IMR-90 (cell line): Measurements from ENCODE around the gene FAM20C. TPM values are rescaled to one million over a fixed set of nuclear protein-coding genes. Genes with fewer than 3 reads are reported as not detected.

Experiments
- ATAC-seq: fragments of 200-7000 bp; cut with Tn5 transposase; 2 replicates; pipeline ENCODE4 v1.9.1; 2020; ENCODE audit warnings: low read depth, mild to moderate bottlenecking, moderate library complexity
- BruUV-seq: library from RNA; stranded (reverse); fragments of 400-500 nt; replicated peaks from 2 replicates; lab custom pipeline; 2021; lab: Mats Ljungman, UMichigan
- CTCF ChIA-PET: fragments of 300-600 bp; formaldehyde crosslinking; extraction: SDS; loops from one replicate; lab custom pipeline; 2021; ENCODE audit warnings: antibody characterized with exemption; lab: Yijun Ruan, JAX
- POLR2A ChIA-PET: fragments of 300-600 bp; sonication (Branson Sonifier 250); formaldehyde crosslinking; loops from one replicate; lab custom pipeline; 2022; ENCODE audit warnings: antibody characterized with exemption; ENCODE audit not compliant: unreplicated experiment; lab: Charles Lee
- DNase-seq: peaks from one replicate; pipeline ENCODE4 v3.0.0; 2013
- H2AFZ ChIP-seq: replicated peaks from 2 replicates; pipeline ENCODE3; 2013; ENCODE audit warnings: low read length, mild to moderate bottlenecking; ENCODE audit not compliant: poor library complexity
- H2AK5ac ChIP-seq: 2 replicates; pipeline ENCODE4 v1.6.1; 2013; ENCODE audit warnings: low read depth, low read length, inconsistent platforms
- H2AK9ac ChIP-seq: replicated peaks from 2 replicates; pipeline ENCODE3; 2013; ENCODE audit warnings: mild to moderate bottlenecking, low read depth, low read length, moderate library complexity; ENCODE audit not compliant: poor library complexity
- H2BK120ac ChIP-seq: 2 replicates; pipeline ENCODE4 v1.6.1; 2013; ENCODE audit warnings: low read depth, low read length, inconsistent platforms
- H2BK15ac ChIP-seq: 3 replicates; pipeline ENCODE4 v1.6.1; 2013; ENCODE audit warnings: low read depth, low read length, inconsistent platforms
- H2BK20ac ChIP-seq: 2 replicates; pipeline ENCODE4 v1.6.1; 2013; ENCODE audit warnings: low read depth, mild to moderate bottlenecking, inconsistent platforms, low read length, moderate library complexity
- H2BK5ac ChIP-seq: 2 replicates; pipeline ENCODE4 v1.6.1; 2013; ENCODE audit warnings: mild to moderate bottlenecking, low read depth, low read length, inconsistent platforms; ENCODE audit not compliant: poor library complexity, severe bottlenecking
- H3K14ac ChIP-seq: replicated peaks from 2 replicates; pipeline ENCODE4 v1.6.1; 2013; ENCODE audit warnings: low read depth, low read length, inconsistent platforms
- H3K18ac ChIP-seq: 2 replicates; pipeline ENCODE4 v1.6.1; 2013; ENCODE audit warnings: low read depth, low read length, control low read depth
- H3K23ac ChIP-seq: 2 replicates; pipeline ENCODE4 v1.6.1; 2013; ENCODE audit warnings: low read depth, low read length, inconsistent platforms
- H3K27ac ChIP-seq: 2 replicates; pipeline ENCODE4 v1.5.1; 2013; ENCODE audit warnings: mild to moderate bottlenecking, control low read depth, low read length; ENCODE audit not compliant: insufficient read depth
- H3K27me3 ChIP-seq: 2 replicates; pipeline ENCODE4 v1.6.1; 2013; ENCODE audit warnings: low read length; ENCODE audit not compliant: control insufficient read depth, insufficient read depth
- H3K36me3 ChIP-seq: 2 replicates; pipeline ENCODE4 v1.6.1; 2013; ENCODE audit warnings: low read length, mixed read lengths; ENCODE audit not compliant: control insufficient read depth, insufficient read depth
- H3K4ac ChIP-seq: 2 replicates; pipeline ENCODE4 v1.6.1; 2013; ENCODE audit warnings: low read depth, low read length, inconsistent platforms
- H3K4me1 ChIP-seq: 2 replicates; pipeline ENCODE4 v1.6.1; 2013; ENCODE audit warnings: low read length, mixed read lengths; ENCODE audit not compliant: control insufficient read depth, insufficient read depth
- H3K4me2 ChIP-seq: 2 replicates; pipeline ENCODE4 v1.6.1; 2013; ENCODE audit warnings: low read depth, mild to moderate bottlenecking, control low read depth, low read length, moderate library complexity
- H3K4me3 ChIP-seq: 2 replicates; pipeline ENCODE4 v1.5.1; 2013; ENCODE audit warnings: low read depth, mild to moderate bottlenecking, control low read depth, low read length, moderate library complexity; ENCODE audit not compliant: insufficient read depth
- H3K56ac ChIP-seq: 2 replicates; pipeline ENCODE4 v1.6.1; 2013; ENCODE audit warnings: low read length, inconsistent platforms; ENCODE audit not compliant: insufficient read depth; ENCODE audit errors: extremely low read depth
- H3K79me1 ChIP-seq, 2 experiments: 2 replicates each; pipeline ENCODE4 v1.6.1; 2013; ENCODE audit warnings: low read length in 2 of 2, inconsistent platforms in 1 of 2, low read depth in 1 of 2
- H3K9ac ChIP-seq: 2 replicates; pipeline ENCODE4 v1.6.1; 2013; ENCODE audit warnings: low read depth, low read length, control low read depth
- H3K9me1 ChIP-seq: 2 replicates; pipeline ENCODE4 v1.6.1; 2013; ENCODE audit warnings: low read length, inconsistent platforms; ENCODE audit not compliant: insufficient read depth
- H3K9me3 ChIP-seq: 2 replicates; pipeline ENCODE4 v1.6.1; 2013; ENCODE audit warnings: low read length; ENCODE audit not compliant: control insufficient read depth, insufficient read depth
- H4K20me1 ChIP-seq: 2 replicates; pipeline ENCODE4 v1.6.1; 2013; ENCODE audit warnings: low read length, inconsistent platforms; ENCODE audit not compliant: insufficient read depth
- H4K5ac ChIP-seq: 2 replicates; pipeline ENCODE4 v1.6.1; 2013; ENCODE audit warnings: mild to moderate bottlenecking, low read depth, low read length, control low read depth
- H4K8ac ChIP-seq, 2 experiments: 2 replicates each; pipeline ENCODE4 v1.6.1; 2013; ENCODE audit warnings: low read depth in 2 of 2, low read length in 2 of 2, control low read depth in 1 of 2, inconsistent platforms in 1 of 2
- H4K91ac ChIP-seq: 2 replicates; pipeline ENCODE4 v1.6.1; 2013; ENCODE audit warnings: low read depth, low read length, inconsistent platforms; ENCODE audit not compliant: insufficient read depth
- BHLHE40 ChIP-seq: fragments of 150-350 bp; IDR thresholded peaks from 2 replicates; pipeline ENCODE4 v1.6.1; 2016; ENCODE audit warnings: mild to moderate bottlenecking, low read depth, low read length
- CHD1 ChIP-seq: IDR thresholded peaks from 2 replicates; pipeline ENCODE4 v1.6.1; 2012; ENCODE audit warnings: low read depth, low read length, improper control_type of control experiment
- MAZ ChIP-seq: IDR thresholded peaks from 2 replicates; pipeline ENCODE4 v1.6.1; 2012; ENCODE audit warnings: low read depth, mild to moderate bottlenecking, low read length, improper control_type of control experiment, moderate library complexity, borderline replicate concordance
- POLR2A ChIP-seq: IDR thresholded peaks from 2 replicates; pipeline ENCODE4 v1.6.1; 2012; ENCODE audit warnings: mild to moderate bottlenecking, low read depth, low read length
- RAD21 ChIP-seq: IDR thresholded peaks from 2 replicates; pipeline ENCODE4 v1.6.1; 2012; ENCODE audit warnings: low read length, improper control_type of control experiment
- RFX5 ChIP-seq: IDR thresholded peaks from 2 replicates; pipeline ENCODE4 v1.8.0; 2012; ENCODE audit warnings: low read depth, mild to moderate bottlenecking, low read length, moderate library complexity
- WGBS, 2 experiments: methylation state at CpG; one replicate each; pipeline versions ENCODE4 v1.1.5 to v1.1.7; 2013; ENCODE audit warnings: missing lambda C conversion rate in 2 of 2; ENCODE audit not compliant: insufficient read length in 1 of 2; ENCODE audit errors: extremely low coverage in 2 of 2; 5-methylcytosine and 5-hydroxymethylcytosine counted together
- dilution Hi-C: fragments of 300-500 bp; cut with HindIII; formaldehyde crosslinking; loops from one replicate; pipeline ENCODE4 v1.14.3; 2018; ENCODE audit warnings: low sequenced_read_pairs; ENCODE audit not compliant: unreplicated experiment
- in situ Hi-C: fragments of 300-500 bp; cut with MboI; formaldehyde crosslinking; loops from 3 replicates; pipeline ENCODE4 v1.14.3; 2019; ENCODE audit warnings: low sequenced_read_pairs, inconsistent platforms, mixed read lengths
- intact Hi-C: fragments of 100-400 bp; cut with micrococcal nuclease; formaldehyde crosslinking; loops from 2 replicates; pipeline ENCODE4 v1.10.0; 2022
- polyA plus RNA-seq, 3 experiments: library from polyadenylated mRNA; depleted of rRNA; stranded (reverse); fragments of >200 nt; gene quantifications; 2 replicates each; pipeline ENCODE4 v1.2.3, GENCODE V29; 2012; ENCODE audit warnings: low replicate concordance in 1 of 3
- total RNA-seq: library from RNA; depleted of rRNA; stranded (reverse); fragments of >200 nt; gene quantifications from 2 replicates; pipeline ENCODE4 v1.2.3, GENCODE V29; 2012
- TF ChIP-seq, protein P1 (sequence below): conservative IDR thresholded peaks from 2 replicates; pipeline ENCODE4 v1.5.1; 2012; ENCODE audit warnings: mild to moderate bottlenecking, low read depth, low read length, improper control_type of control experiment

FAM20C gene
- total and polyA plus RNA-seq, 2 of the 4 experiments (the other 2 are of a cell fraction), result 7.7 to 36.6 TPM

DNA sequence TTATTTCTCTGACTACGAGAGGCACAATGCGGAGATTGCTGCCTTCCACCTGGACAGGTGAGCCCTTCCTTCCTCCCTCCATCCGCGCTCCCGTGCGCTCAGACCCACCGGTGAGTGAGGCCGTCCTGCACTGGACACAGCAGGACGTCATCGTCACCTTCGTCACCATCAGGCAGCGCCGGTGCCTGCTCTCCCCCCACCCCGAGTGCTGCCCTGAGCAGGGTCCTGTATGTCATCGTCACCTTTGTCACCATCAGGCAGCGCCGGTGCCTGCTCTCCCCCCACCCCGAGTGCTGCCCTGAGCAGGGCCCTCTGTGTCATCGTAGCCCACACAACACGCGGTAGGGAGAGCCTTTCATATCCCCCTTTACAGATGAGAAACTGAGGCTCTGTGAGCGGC is 54.1 kb downstream of the FAM20C start:
- H3K27ac ChIP-seq, result no peak overlapping the region
- H3K79me1 ChIP-seq, result peaks cover 20 to 30% of the 10 kb centered on the region in 2 experiments
- no peak for TF ChIP-seq RAD21
- no peak for TF ChIP-seq BHLHE40
- no peak for TF ChIP-seq POLR2A
- TF ChIP-seq RFX5, result no peak
- TF ChIP-seq, protein P1, sequence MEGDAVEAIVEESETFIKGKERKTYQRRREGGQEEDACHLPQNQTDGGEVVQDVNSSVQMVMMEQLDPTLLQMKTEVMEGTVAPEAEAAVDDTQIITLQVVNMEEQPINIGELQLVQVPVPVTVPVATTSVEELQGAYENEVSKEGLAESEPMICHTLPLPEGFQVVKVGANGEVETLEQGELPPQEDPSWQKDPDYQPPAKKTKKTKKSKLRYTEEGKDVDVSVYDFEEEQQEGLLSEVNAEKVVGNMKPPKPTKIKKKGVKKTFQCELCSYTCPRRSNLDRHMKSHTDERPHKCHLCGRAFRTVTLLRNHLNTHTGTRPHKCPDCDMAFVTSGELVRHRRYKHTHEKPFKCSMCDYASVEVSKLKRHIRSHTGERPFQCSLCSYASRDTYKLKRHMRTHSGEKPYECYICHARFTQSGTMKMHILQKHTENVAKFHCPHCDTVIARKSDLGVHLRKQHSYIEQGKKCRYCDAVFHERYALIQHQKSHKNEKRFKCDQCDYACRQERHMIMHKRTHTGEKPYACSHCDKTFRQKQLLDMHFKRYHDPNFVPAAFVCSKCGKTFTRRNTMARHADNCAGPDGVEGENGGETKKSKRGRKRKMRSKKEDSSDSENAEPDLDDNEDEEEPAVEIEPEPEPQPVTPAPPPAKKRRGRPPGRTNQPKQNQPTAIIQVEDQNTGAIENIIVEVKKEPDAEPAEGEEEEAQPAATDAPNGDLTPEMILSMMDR, result no peak
- no peak for TF ChIP-seq CHD1
- TF ChIP-seq MAZ, result no peak
- no peak overlapping the region for H2BK20ac ChIP-seq
- DNase-seq (no peak), ATAC-seq (no peak)
- 89% methylated on average over 11 of the region's 22 CpGs; no CpG with 5 or more reads in 1 of the 2 experiments for WGBS, 2 experiments
- H3K27me3 ChIP-seq, result no peaks in the 10 kb centered on the region
- no peak overlapping the region for H3K56ac ChIP-seq
- H3K14ac ChIP-seq, result no peak overlapping the region
- H2BK120ac ChIP-seq, result no peak overlapping the region
- H4K5ac ChIP-seq, result no peak overlapping the region
- CTCF ChIA-PET, result no interaction called here
- POLR2A ChIA-PET, result no interaction called here
- in situ Hi-C loops (no loop called here), intact Hi-C loops (no loop called here), dilution Hi-C loops (no loop called here)
- H3K4ac ChIP-seq, result no peak overlapping the region
- no peak overlapping the region for H3K4me3 ChIP-seq
- H2AK5ac ChIP-seq, result no peak overlapping the region
- H4K91ac ChIP-seq, result no peak overlapping the region; the same call in 1 of the 2 replicates
- no peaks in the 10 kb centered on the region for H3K4me1 ChIP-seq
- H2AK9ac ChIP-seq, result peak overlapping the region; percentile 42
- H3K9me1 ChIP-seq, result peaks cover 4% of the 10 kb centered on the region
- BruUV-seq, result no TSS peak
- no peak overlapping the region for H3K18ac ChIP-seq
- no peak overlapping the region for H2BK15ac ChIP-seq
- H2AFZ ChIP-seq, result no peak overlapping the region
- H3K4me2 ChIP-seq, result no peak overlapping the region
- no peak overlapping the region for H2BK5ac ChIP-seq
- H4K8ac ChIP-seq, result no peak overlapping the region
- peaks cover 26% of the 10 kb centered on the region for H4K20me1 ChIP-seq
- H3K9ac ChIP-seq, result no peak overlapping the region
- H3K9me3 ChIP-seq, result no peaks in the 10 kb centered on the region
- H3K23ac ChIP-seq, result no peak overlapping the region
- peaks cover 83% of the 10 kb centered on the region for H3K36me3 ChIP-seq
